NB4 (cell line): ENCODE data around the gene DPY19L1.
"Not testable (repeated sequence)": the region's sequence is repeated elsewhere in the genome, so short reads cannot be mapped to it uniquely, and the experiment has no call there.

Experiments used
- DNase-seq: peaks from one replicate; pipeline ENCODE4 v3.0.0; 2010; ENCODE audit warnings: low read depth
- H3K4me3 ChIP-seq: one replicate; pipeline ENCODE4 v1.5.1; 2011; ENCODE audit warnings: mild to moderate bottlenecking, low read depth, low read length, moderate library complexity
- MYC ChIP-seq: IDR thresholded peaks from 2 replicates; pipeline ENCODE4 v1.6.1; 2011; ENCODE audit warnings: low read depth, low read length
- POLR2A ChIP-seq: IDR thresholded peaks from 2 replicates; pipeline ENCODE4 v1.6.1; 2011; ENCODE audit warnings: mild to moderate bottlenecking; ENCODE audit not compliant: insufficient read length; ENCODE audit errors: extremely low read depth
- TF ChIP-seq, protein P1 (sequence below): IDR thresholded peaks from one replicate; pipeline ENCODE4 v1.5.1; 2012; ENCODE audit warnings: low read depth, low read length
- TF ChIP-seq, protein P2 (sequence below): IDR thresholded peaks from 2 replicates; pipeline ENCODE4 v1.6.1; 2011; ENCODE audit warnings: low read depth, low read length

The DPY19L1 gene

GRCh38 chr7:34995757-34996156 lies 41.5 kb downstream of the DPY19L1 start:
- no peak overlapping the region for H3K4me3 ChIP-seq
- DNase-seq, result no peak
- TF ChIP-seq, protein P1, sequence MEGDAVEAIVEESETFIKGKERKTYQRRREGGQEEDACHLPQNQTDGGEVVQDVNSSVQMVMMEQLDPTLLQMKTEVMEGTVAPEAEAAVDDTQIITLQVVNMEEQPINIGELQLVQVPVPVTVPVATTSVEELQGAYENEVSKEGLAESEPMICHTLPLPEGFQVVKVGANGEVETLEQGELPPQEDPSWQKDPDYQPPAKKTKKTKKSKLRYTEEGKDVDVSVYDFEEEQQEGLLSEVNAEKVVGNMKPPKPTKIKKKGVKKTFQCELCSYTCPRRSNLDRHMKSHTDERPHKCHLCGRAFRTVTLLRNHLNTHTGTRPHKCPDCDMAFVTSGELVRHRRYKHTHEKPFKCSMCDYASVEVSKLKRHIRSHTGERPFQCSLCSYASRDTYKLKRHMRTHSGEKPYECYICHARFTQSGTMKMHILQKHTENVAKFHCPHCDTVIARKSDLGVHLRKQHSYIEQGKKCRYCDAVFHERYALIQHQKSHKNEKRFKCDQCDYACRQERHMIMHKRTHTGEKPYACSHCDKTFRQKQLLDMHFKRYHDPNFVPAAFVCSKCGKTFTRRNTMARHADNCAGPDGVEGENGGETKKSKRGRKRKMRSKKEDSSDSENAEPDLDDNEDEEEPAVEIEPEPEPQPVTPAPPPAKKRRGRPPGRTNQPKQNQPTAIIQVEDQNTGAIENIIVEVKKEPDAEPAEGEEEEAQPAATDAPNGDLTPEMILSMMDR, result no peak
- TF ChIP-seq POLR2A (no peak), MYC (no peak)
- TF ChIP-seq, protein P2, sequence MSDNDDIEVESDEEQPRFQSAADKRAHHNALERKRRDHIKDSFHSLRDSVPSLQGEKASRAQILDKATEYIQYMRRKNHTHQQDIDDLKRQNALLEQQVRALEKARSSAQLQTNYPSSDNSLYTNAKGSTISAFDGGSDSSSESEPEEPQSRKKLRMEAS, result no peak

GRCh38 chr7:34991938-34992840 lies 45.1 kb downstream of the DPY19L1 start:
- no peak for DNase-seq
- no peak overlapping the region for H3K4me3 ChIP-seq
- TF ChIP-seq MYC (no peak), POLR2A (no peak)
- TF ChIP-seq, protein P1, result no peak
- TF ChIP-seq, protein P2, result no peak

- not testable (repeated sequence) for DNase-seq, H3K4me3 ChIP-seq
These were observed 48.7 kb downstream of the DPY19L1 start for GRCh38 chr7:34988442-34989125.

DNA sequence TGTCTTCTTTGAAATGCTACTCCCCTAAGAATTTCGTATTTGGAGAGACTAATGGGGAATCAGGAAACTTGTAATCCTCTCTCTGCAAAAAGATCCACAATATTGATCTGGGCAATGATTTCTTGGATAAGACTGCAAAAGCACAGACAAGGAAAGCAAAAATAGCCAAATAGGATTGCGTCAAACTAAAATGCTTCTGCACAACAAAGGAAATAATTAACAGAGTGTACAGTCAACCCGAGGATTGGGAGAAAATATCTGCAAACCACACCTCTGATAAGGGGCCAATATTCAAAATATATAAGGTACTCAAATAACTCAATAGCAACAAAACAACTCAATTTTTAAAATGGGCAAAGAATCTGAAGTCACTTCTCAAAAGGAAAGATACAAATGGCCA lies 52.1 kb downstream of the DPY19L1 start:
- H3K4me3 ChIP-seq, DNase-seq: not testable (repeated sequence)

DNA sequence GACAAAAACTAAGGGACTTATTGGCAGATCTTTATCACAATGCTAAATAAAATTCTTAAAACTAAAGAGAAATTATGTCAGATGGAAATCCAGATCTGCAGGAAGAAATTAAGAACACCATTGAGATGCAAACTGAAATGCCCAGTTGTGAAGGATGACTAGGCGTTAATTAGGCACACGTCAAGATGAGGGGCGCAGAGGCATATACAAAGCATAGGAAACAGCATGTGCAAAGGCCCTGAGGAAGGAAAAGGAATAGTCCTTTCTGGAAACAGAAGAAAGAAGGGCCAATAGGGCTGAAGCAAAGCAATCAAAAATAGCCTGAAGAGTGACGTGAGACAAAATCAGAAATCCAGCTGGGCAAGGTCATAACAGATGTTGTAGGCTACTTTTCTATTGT lies 53.1 kb downstream of the DPY19L1 start:
- not testable (repeated sequence) for DNase-seq

GRCh38 chr7:34982371-34983019 lies 54.8 kb downstream of the DPY19L1 start:
- DNase-seq, result no peak
- TF ChIP-seq, protein P2, result no peak
- TF ChIP-seq, protein P1, result no peak
- TF ChIP-seq POLR2A, result no peak
- no peak for TF ChIP-seq MYC
- no peak overlapping the region for H3K4me3 ChIP-seq

More for the DNA sequence above, 53.1 kb downstream of the DPY19L1 start:
- H3K4me3 ChIP-seq, result not testable (repeated sequence)

GRCh38 chr7:34979124-34979523 lies 58.2 kb downstream of the DPY19L1 start:
- not testable (repeated sequence) for DNase-seq, H3K4me3 ChIP-seq

- no peak overlapping the region for H3K4me3 ChIP-seq
- DNase-seq, result no peak
- TF ChIP-seq, protein P1, result no peak
- TF ChIP-seq MYC, result no peak
- no peak for TF ChIP-seq POLR2A
- TF ChIP-seq, protein P2, result no peak
These were observed 63.9 kb downstream of the DPY19L1 start for GRCh38 chr7:34973400-34973760.

DNA sequence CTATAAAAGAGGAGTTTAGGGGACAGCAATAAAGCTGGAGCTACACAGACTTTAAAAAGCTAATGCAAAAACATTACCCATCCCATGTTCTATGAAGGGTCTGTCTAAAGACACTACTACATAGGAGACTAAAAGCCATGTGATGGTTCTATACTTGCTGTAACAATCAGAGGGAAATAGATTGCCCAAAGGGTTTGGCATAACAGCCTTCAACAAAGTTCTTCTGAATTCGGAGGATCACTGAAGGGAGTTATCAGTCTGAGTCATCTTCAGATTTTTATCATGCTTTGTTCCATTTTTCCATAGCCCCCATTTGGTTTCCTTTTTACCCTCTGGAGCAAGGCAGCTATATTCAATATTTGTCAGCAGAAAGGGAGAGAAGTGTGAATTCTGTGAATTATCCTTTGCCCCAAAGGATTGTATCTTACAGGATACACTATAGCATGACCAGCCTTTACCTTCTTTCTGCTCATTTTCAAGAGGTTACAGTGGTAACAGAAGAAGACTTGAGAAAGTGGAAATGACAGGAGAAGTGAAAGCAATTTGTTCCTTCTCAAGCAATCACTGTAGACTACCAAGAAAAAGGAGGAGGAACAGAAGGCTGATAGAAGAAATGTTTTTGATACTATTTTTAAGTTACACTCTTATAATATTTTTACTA lies 64.4 kb downstream of the DPY19L1 start:
- H3K4me3 ChIP-seq, DNase-seq: not testable (repeated sequence)

- not testable (repeated sequence) for H3K4me3 ChIP-seq, DNase-seq
These were observed 69.5 kb downstream of the DPY19L1 start for GRCh38 chr7:34967818-34968217.
